GM18867 (cell line): ENCODE results near the gene TCTN2.

Source experiments
- ATAC-seq: cut with Tn5 transposase; IDR thresholded peaks from one replicate; pipeline ENCODE4 v1.9.1; 2021; ENCODE audit warnings: mild to moderate bottlenecking, moderate library complexity; ENCODE audit not compliant: unreplicated experiment

TCTN2 gene

DNA sequence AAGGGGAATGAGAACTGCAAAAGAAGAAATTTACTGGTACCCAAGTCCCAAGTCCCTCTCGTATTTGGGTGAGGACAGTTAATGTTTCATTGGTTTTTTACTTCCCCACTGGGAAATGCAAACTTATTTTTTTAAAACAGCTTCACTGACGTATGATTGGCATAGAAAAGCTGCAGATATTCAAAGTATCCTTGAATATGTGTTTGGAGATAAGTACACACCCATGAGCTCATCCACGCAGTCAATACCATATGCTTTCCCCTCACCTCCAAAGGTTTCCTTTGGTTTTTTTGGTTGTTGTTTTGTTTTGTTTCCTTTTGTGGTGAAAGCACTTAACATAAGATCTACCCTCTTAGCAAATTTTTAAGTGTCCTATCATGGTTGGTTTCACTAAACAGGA lies 13.1 kb downstream of the TCTN2 start:
- no peak for ATAC-seq

DNA sequence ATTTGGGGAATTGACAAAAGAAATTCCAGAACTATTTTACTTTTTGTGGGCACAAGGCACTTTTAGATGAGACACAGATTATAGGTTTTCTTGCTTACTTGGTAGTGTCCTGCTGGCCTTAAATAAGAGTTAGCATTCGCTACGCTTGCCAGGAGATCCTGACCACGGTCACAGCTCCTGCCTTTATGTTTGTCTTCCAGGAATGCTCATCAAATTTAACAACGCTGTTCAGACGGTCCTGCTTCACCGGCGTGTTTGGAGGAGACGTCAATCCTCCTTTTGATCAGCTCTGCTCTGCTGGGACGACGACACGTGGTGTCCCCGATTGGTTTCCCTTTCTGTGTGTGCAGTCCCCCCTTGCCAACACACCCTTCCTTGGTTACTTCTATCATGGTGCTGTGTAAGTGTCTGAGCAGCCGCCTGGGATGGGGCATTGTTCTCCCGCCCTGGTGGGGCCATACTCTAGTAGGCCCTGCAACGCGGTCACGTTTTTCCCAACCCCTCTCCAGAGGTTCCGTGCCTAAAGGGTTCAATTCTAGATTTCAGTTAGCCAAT lies 15.8 kb downstream of the TCTN2 start:
- no peak for ATAC-seq

DNA sequence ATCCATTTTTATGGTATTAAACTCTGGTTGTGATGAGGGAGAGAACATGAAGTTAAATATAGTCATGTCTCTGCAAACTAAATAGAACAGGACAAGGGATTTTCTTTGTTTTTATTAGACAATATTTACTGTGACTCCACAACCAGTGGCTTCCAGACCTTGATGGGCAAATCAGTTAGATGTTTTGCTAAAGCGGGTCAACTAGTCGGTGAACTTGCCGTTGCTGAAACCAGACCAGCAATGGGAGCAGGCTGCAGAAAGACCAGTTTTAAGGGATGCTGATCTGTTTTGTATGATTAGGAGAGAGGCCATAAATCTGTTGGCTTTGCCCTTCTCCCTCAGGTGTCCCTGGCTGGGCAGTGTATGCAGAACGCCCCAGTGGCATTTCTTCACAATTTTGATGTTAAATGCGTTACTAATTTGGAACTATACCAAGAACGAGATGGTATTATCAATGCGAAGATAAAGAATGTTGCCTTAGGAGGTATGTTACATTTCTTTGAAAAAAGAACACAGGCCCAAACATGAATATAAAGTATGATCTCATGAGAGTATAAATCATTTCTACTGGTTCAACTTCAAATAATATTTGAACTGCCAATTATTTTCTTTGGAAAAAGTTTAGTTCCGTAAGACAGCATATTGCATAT lies 19.4 kb downstream of the TCTN2 start:
- ATAC-seq: no peak

DNA sequence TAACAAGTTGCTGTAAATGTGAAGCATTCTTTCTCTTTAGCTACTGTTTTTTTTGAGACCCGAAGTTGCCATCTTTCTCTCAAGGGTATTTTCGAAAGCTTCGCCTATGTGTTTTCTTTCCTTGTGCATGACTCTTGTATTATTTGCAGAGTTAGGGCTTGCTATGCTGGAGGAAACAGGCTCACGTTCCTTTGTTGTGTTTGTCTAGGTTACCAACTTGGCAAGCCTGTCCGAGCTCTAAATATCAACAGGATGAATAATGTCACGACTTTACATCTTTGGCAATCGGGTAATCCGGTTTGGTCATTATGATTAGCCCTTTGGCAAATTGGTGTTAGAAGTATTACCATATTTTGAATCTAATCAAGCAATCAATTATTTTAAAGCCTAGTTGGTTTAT lies 25.3 kb downstream of the TCTN2 start:
- no peak for ATAC-seq

DNA sequence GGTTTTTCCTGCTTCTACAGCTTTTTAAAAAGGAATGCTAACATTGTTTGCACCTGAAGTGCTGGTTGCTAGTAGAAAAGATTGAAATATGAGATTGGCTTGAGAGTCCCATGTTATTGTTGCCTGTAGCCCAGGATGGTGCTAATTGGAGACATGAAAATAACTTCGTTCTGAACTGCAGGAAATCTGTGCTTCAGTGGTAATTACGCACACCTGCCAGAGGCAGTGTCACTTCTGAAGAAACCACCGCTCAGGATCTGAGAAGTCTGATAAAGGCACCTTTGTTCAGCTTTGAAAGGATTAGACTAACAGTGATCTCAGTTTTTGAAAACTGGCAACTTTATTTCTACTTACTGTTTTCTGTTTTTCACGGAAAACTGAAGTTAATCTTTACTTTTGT lies 25.7 kb downstream of the TCTN2 start:
- ATAC-seq: no peak

DNA sequence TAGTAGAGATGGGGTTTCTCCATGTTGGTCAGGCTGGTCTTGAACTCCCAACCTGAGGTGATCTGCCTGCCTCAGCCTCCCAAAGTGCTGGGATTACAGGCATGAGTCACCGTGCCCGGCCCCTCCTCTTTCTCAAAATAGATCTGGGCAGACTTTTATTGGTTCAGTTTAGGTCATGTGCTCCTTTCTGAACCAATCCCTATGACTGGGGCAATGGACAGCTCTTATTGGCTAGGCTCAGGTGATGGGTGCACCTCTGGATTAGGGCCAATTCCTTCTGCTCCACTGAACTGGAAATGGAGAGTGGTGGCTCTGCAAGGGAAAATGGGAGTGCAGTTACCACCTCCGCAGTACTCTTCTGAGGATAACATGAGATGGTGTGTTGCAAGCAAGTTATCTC lies 35.0 kb downstream of the TCTN2 start:
- ATAC-seq: no peak

DNA sequence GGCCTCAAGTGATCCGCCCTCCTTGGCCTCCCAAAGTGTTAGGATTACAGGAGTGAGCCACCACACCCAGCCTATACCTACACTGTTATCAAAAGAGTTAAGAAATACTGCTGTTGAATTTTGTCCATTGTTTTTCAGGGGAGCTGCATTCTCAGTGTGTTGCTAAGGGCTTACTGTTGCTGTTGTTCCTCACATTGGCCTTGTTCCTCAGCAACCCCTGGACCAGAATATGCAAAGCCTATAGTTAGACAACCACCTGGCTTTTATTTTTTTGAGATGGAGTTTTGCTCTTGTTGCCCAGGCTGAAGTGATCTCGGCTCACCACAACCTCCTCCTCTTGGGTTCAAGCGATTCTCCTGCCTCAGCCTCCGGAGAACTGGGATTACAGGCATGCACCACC lies 36.6 kb downstream of the TCTN2 start:
- ATAC-seq: no peak

DNA sequence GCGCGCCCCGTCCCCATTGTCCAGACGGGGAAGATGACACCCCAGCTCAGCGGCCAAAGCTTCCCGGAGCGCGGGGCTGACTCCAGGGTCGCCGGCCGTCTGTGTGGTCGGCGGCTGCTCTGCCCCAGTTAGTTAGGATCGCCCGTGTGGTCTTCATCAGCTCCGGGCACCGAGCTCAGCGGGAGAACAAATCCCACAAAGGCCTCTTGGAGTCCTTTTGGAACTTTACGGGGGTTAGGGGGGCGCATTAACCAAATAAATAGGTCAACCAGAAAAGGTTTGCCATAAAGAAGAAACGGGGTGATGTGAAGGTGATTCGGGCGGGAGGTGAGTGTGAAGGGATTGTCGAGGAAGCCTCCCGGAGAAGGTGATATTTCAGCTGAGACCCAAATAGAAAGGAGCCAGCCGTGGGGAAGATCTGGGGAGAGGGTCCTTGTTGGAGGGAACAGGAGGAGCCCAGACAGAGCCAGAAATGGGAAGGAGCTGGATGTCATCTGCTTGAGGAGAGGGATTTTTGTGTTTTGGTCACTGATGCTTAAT lies 41.9 kb downstream of the TCTN2 start:
- no peak for ATAC-seq

DNA sequence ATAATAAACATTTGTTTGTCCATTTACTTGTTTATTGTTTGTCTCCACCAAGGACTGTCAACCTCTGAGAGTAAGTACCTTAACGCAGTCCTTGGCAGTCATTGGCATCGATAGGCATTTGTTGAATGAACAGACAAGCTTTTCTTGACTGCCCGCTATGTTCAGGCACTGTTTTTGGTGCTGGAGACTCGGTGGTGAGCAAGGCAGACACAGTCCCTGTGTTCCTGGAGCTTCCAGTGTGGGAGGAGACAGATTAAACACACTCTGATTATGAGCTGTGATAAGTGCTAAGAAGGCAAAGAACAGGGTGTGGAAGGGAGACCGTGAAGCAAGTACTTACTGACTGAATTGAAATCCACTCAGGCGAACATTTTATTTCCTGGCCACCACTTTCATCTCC lies 42.5 kb downstream of the TCTN2 start:
- no peak for ATAC-seq

DNA sequence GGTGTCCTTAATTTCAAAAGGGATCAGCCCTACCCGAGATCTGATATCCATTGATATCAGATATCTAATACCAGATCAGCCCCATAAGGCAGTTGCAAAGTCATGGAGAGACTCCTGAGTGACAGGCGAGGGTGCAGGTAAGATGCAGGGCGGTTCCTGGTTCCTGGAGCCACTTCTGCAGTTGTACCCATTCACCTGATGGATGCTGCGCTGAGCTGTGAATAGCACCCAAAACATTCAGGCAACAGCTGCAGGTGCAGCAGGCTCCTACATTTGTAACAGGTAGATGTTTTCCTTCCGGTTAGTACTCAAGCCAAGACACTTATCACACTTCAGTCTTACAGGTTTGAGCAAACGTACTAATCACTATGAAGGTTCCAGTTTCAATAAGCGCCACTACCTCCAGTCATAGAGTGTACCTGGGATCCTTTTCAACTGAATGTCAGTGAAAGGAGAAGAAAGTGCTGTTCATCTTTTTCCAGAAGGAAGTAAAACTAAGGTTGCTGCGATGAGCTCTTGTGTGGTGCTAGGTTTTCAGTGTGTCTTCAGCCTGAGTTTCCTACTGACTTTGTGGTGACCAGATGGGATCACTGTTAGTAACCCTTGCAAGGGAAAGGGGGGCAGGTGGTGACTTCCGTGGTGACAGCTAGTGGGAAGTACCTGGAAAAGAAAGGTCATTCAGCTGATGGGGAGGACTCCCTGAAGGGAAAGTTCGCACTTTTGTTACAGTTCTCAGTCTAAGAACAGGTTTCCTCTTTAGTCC lies 43.1 kb downstream of the TCTN2 start:
- ATAC-seq: peak; percentile 44

DNA sequence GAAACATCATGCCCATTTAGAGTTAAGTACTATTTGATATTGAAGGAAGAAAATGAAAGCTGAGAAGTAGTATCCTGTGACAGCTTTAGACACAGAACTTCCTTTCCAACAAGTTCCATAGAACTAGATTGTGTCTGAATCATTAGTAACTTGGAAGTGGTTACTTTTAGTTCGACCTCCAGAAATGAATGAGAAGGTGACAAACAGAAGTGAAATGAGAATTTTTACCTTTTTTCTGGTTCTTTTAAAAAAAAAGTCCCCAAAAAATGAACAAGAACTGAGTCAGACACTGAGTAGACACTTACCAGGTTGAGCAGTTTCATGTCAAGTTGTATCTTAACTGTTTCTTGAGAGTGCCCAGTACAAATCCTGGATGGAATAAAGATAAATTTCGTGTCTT lies 44.3 kb downstream of the TCTN2 start:
- no peak for ATAC-seq

DNA sequence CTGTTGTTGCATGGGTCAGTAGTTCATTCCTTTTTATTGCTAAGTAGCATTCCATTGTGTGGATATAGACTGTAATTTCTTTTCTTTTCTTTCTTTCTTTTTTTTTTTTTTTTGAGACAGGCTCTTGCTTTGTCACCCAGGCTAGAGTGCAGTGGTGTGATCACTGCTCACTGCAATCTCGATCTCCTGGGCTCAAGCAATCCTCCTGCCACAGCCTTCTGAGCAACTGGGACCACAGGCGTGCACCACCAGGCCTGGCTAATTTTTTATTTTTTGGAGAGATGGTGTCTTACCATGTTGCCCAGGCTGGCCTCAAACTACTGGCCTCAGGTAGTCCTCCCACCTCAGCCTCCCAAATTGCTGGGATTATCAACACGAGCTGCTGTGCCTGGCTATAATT lies 46.4 kb downstream of the TCTN2 start:
- no peak for ATAC-seq

DNA sequence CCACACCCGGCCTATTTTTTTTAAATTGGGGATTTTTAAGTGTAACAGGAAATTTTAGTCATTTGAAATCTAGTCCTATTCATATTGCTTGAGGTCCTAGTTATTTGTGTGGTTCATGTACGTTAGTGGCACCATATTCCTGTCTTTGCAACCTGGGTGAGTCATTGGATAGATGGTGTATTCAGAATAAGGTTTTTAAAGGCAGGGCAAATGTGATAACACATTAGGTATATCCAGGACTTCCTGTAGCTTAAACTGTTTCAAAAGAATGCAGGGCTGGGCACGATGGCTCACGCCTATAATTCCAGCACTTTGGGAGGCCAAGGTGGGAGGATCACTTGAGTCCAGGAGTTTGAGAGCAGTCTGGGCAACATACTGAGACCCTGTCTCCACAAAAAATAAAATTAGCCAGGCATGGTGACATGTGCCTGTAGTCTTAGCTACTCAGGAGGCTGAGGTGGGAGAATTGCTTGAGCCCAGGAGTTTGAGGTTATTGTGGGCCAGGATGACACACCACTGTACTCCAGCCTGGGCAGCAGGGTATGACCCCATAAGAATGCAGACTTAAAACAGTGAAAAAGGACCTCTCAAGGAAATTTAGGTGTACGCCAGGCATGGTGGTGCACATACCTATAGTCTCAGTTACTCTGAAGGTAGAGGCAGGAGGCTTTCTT lies 49.4 kb downstream of the TCTN2 start:
- ATAC-seq: no peak

DNA sequence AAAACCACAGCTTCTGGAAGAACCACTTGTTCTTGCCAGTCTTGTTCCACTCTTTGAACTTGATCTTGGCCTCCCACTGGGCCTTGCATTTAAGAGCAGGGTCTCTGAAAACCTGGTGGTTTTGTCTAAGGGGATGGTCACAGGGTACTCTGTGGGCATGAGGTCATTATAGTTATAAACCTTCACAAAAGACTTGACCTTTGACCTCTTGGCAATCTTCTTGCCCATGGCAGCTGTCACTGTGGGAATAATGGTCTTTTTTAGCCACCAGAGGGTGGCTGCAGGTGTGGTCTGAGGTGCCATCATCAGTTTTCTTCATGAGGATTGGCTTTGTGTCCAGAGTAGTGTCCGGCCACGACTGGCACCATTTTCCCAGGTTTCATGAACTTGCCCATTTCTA lies 50.3 kb downstream of the TCTN2 start:
- no peak for ATAC-seq

DNA sequence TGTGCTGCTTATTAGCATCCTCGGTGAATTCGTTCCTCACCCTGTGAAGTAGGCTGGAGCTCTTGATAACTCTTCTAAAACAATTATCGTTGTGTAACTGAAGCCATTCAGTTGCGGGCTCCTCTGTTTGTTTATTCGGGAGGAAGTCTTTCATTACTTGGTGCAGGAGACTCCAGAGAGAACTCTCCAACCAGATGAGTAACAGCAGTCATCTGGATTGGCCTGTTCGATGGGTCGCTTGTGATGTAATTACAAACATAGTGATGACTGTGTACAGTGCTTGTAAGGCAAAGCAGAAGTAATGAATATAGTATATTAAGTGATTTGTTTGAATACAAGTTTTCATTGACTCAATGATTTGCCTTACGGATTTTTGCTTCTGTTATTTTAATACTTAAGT lies 52.1 kb downstream of the TCTN2 start:
- no peak for ATAC-seq

DNA sequence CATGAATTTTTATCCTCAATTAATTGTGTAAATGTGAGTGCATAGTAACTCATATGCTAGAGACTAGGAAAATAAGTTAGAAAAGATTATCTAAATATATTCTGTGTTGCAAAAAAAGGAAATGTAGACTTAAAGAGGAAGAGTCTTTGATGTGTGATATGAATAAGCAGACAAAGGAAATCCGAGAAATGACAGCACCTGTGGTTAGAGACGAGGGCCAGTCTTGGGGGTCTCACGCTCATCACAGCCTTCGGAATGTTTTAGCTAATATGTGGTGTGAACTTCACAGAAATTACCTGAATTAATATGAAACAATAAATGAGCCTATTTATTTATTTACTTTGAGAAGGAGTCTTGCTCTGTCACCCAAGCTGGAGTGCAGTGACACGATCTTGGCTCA lies 52.9 kb downstream of the TCTN2 start:
- ATAC-seq: no peak

DNA sequence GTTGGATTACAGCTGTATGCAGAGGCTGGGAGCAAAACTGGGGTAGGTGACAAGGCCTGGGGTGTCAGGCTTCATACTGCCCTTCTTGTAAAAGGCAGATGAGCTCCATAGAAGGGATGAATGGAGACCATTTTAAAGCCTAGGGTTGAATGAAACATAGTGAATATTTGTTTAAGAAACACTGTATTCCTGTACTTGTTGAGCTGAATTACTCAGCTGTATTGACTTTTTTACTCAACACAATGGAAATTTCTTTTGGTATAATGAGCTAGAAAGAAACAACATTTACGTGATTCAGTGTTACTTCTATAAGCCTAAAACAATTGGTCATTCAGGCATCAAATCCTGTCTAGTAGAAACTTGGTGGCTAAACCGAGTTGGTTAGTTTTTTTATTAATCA lies 55.3 kb downstream of the TCTN2 start:
- no peak for ATAC-seq

DNA sequence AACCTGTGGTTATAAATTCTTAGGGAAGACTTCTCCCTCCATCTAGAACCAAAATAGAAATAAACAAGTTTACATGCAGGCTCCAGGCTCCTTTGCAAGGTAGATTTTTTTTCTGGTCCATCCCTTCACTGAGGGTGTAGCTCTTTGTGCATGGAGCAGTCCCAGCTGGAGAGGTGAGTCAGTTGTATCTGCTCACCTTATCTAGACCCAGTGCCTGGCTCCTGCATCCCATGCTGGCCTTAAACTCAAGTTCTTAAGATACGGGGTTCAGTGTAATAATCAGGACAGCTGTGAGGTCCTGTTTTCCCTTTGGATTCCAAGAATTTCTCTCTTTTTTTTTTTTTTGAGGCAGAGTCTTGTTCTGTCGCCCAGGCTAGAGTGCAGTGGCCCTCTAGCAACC lies 56.0 kb downstream of the TCTN2 start:
- no peak for ATAC-seq

DNA sequence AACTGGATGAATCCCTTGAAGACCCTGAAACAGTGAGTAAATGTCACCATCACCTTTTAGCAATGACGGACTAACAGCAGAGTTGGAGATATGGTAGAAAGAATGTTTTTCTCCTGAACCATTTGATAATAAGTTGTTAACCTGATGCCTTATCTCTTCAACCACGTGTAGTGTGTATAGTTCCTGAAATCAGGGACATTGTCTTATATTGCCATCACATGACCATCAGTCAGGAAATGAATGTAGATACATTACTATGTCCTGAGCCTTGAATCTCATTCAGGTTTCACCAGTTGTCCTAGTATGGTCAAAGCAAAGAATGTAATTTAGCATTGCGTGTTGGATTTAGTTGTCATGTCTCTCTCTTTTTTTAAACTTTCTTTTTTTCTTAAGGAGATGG lies 57.0 kb downstream of the TCTN2 start:
- no peak for ATAC-seq

DNA sequence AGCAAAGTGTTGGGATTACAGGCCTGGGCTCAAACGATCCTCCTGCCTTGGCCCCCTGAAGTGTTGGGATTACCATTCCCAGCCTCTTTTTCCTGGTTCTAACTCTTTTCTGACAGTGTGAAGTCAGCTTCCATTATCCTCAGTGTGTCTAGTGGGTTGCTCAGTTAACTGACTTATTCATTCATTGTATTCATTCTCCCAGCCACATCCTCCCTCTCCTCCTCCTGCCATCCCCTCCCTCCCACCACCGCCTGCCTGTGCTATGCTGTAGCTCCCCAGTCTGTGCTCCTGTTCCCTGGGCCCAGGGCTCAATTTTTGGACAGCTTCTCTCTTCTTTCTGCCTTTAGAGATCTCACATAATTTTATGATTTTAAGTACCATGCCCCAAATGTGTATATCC lies 60.7 kb downstream of the TCTN2 start:
- ATAC-seq: no peak

DNA sequence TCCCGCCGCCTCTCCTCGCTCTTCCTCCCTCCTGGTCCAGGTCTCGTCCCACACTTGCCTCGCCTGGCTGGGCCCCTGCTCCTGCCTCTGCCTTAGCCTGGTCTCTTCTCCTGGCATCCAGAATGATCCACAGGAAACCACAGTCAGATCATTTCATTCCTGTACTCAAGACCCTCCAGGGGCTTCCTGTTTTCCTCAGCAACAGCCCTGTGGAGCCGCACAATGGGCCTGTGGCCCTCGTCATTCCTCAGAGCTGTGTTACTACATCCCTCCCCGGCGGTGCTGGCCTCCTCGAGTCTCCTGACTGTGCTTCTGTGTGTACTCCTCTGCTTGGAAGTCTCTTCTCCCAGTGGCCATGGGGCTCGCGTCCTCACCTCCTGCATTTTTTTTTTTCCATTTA lies 61.3 kb downstream of the TCTN2 start:
- no peak for ATAC-seq

DNA sequence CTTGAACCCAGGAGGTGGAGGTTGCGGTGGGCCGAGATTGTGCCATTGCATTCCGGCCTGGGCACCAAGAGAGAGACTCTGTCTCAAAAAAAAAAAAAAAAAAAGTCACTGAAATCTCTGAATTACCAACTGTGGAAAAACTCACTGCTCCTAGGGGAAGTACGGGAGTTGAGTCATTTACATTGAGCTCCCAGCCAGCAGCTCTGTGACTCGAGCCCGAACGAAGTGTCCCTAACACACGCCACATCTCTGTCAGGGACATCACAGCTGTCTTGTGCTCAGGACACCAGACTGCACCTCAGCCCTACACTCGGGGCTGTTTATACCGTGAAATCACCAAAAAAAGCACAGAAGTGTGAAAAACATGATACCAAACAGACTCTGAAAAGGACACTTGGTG lies 62.3 kb downstream of the TCTN2 start:
- no peak for ATAC-seq
